Measurements from ENCODE around the gene PPP1R2B. TPM values are rescaled to one million over a fixed set of nuclear protein-coding genes. Genes with fewer than 3 reads are reported as not detected.

Gene PPP1R2B
- total and polyA plus RNA-seq, 2 of the 4 experiments (the other 2 are of a cell fraction): not detected

GRCh38 chr5:156846914-156847313, 3.2 kb upstream of the PPP1R2B start:
- Histone ChIP-seq H2AK5ac (ENCODE audit: low read depth, low read length) (no peak overlapping the region), H4K91ac (ENCODE audit: insufficient read depth, low read depth, low read length) (no peak overlapping the region), H2BK5ac (ENCODE audit: low read depth, low read length, poor library complexity, severe bottlenecking) (no peak overlapping the region), H3K27me3 (ENCODE audit: control insufficient read depth, insufficient read depth, low read length) (no peaks in the 10 kb centered on the region; the same call in 1 of the 2 replicates), H2BK15ac (ENCODE audit: low read depth, low read length) (no peak overlapping the region), H3K9me1 (ENCODE audit: insufficient read depth, low read length) (no peaks in the 10 kb centered on the region), H2AK9ac (replicated peaks; ENCODE audit: low read depth, low read length, poor library complexity) (no peak overlapping the region), H3K4me3 (ENCODE audit: insufficient read depth, low read depth, low read length) (no peak overlapping the region), H3K4ac (ENCODE audit: low read depth, low read length) (no peak overlapping the region), H3K79me1 (ENCODE audit: low read depth in 1 of 2, low read length in 2 of 2) (no peaks in the 10 kb centered on the region), H2AFZ (replicated peaks; ENCODE audit: low read length, poor library complexity) (no peak overlapping the region), H3K14ac (replicated peaks; ENCODE audit: low read depth, low read length) (no peak overlapping the region), H3K4me2 (ENCODE audit: low read depth, low read length) (no peak overlapping the region), H4K8ac (ENCODE audit: low read depth in 2 of 2, low read length in 2 of 2) (no peak overlapping the region), H3K36me3 (ENCODE audit: control insufficient read depth, insufficient read depth, low read length) (no peaks in the 10 kb centered on the region), H3K4me1 (ENCODE audit: control insufficient read depth, insufficient read depth, low read length) (no peaks in the 10 kb centered on the region), H3K9ac (ENCODE audit: low read depth, low read length) (no peak overlapping the region), H3K56ac (ENCODE audit: extremely low read depth, insufficient read depth, low read length) (no peak overlapping the region), H4K5ac (ENCODE audit: low read depth, low read length) (no peak overlapping the region), H4K20me1 (ENCODE audit: insufficient read depth, low read length) (no peaks in the 10 kb centered on the region), H2BK120ac (ENCODE audit: low read depth, low read length) (no peak overlapping the region), H3K23ac (ENCODE audit: low read depth, low read length) (no peak overlapping the region), H3K27ac (ENCODE audit: insufficient read depth, low read length) (no peak overlapping the region), H3K9me3 (ENCODE audit: control insufficient read depth, insufficient read depth, low read length) (no peaks in the 10 kb centered on the region), H2BK20ac (ENCODE audit: low read depth, low read length) (no peak overlapping the region), H3K18ac (ENCODE audit: low read depth, low read length) (no peak overlapping the region)
- intact Hi-C loops (cut with micrococcal nuclease): no loop called here
- ChIA-PET CTCF (no interaction called here), POLR2A (ENCODE audit: unreplicated experiment) (no interaction called here)
- TF ChIP-seq MAZ (IDR thresholded peaks at IDR 0.05; ENCODE audit: borderline replicate concordance, low read depth, low read length): no peak
- no peak for TF ChIP-seq MAFK (IDR thresholded peaks at IDR 0.05; ENCODE audit: low read depth, low read length)
- TF ChIP-seq MXI1 (IDR thresholded peaks at IDR 0.05; ENCODE audit: borderline replicate concordance, low read depth, low read length): no peak
- no peak for TF ChIP-seq RFX5 (IDR thresholded peaks at IDR 0.05; ENCODE audit: low read depth, low read length)
- TF ChIP-seq, protein P1, sequence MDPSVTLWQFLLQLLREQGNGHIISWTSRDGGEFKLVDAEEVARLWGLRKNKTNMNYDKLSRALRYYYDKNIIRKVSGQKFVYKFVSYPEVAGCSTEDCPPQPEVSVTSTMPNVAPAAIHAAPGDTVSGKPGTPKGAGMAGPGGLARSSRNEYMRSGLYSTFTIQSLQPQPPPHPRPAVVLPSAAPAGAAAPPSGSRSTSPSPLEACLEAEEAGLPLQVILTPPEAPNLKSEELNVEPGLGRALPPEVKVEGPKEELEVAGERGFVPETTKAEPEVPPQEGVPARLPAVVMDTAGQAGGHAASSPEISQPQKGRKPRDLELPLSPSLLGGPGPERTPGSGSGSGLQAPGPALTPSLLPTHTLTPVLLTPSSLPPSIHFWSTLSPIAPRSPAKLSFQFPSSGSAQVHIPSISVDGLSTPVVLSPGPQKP (IDR thresholded peaks at IDR 0.05; ENCODE audit: borderline replicate concordance, low read depth, low read length): no peak
- no peak for TF ChIP-seq BHLHE40 (IDR thresholded peaks at IDR 0.05; ENCODE audit: low read depth, low read length)
- no peak for TF ChIP-seq SMC3 (IDR thresholded peaks at IDR 0.05; ENCODE audit: low read depth, low read length)
- TF ChIP-seq USF2 (IDR thresholded peaks at IDR 0.05; ENCODE audit: low read depth, low read length): no peak
- TF ChIP-seq FOS (IDR thresholded peaks at IDR 0.05; ENCODE audit: low read depth, low read length): no peak
- no peak for TF ChIP-seq RAD21 (IDR thresholded peaks at IDR 0.05; ENCODE audit: low read length)
- DNase-seq (no peak), ATAC-seq (ENCODE audit: low read depth) (no peak)
- no CpG with 5 or more reads among the region's 2 CpGs for whole genome bisulfite sequencing, 2 experiments (ENCODE audit: extremely low coverage in 2 of 2, insufficient read length in 1 of 2)
- in situ Hi-C loops (cut with MboI; ENCODE audit: low sequenced_read_pairs): no loop called here
- dilution Hi-C loops (cut with HindIII; ENCODE audit: low sequenced_read_pairs, unreplicated experiment): no loop called here
- BruUV-seq (replicated peaks): no TSS peak

All from IMR-90 (cell line).